GM10248 (cell line): ENCODE data around the gene WSB2.

ENCODE experiments used
- CTCF ChIA-PET: fragments of 300-600 bp; sonication (Branson Sonifier 250); formaldehyde crosslinking; extraction: SDS; loops from one replicate; lab custom pipeline; 2021; ENCODE audit warnings: antibody characterized with exemption; lab: Yijun Ruan, JAX
- POLR2A ChIA-PET: fragments of 350-650 bp; sonication (Branson Sonifier 250); formaldehyde crosslinking; extraction: SDS; loops from one replicate; lab custom pipeline; 2020; ENCODE audit warnings: antibody characterized with exemption; lab: Yijun Ruan, JAX
- DNase-seq: peaks from one replicate; pipeline ENCODE4 v3.0.0; 2012; ENCODE audit errors: extremely low spot score
- CTCF ChIP-seq: IDR thresholded peaks from 2 replicates; pipeline ENCODE4 v1.5.1; 2012; ENCODE audit warnings: mild to moderate bottlenecking, low read depth; ENCODE audit errors: extremely low read depth, missing control alignments, control extremely low read depth

The WSB2 gene

GRCh38 chr12:118017926-118018325 lies 43.1 kb downstream of the WSB2 start:
- ChIA-PET CTCF (interaction anchor here (1.0 to 1.5 kb wide), 3 partner anchors 11 to 39 kb away, joined by 3 read pairs; no protein-coding TSS in a partner anchor), POLR2A (no interaction called here)
- no peak for TF ChIP-seq CTCF
- no peak for DNase-seq

GRCh38 chr12:118016424-118017264 lies 44.3 kb downstream of the WSB2 start, which contains the start of gene RFC5:
TSS of gene RFC5 (plus strand) at chr12:118016703. CDS start at chr12:118016828, 125 bp downstream.
- ChIA-PET CTCF (interaction anchor here (1.0 to 1.1 kb wide), 2 partner anchors 12 to 142 kb away, joined by 3 read pairs; no protein-coding TSS in a partner anchor), POLR2A (interaction anchor here (0.5 kb wide), 1 partner anchor 51 kb away, joined by 7 read pairs; no protein-coding TSS in a partner anchor)
- no peak for TF ChIP-seq CTCF
- DNase-seq: peak; percentile 100

DNA sequence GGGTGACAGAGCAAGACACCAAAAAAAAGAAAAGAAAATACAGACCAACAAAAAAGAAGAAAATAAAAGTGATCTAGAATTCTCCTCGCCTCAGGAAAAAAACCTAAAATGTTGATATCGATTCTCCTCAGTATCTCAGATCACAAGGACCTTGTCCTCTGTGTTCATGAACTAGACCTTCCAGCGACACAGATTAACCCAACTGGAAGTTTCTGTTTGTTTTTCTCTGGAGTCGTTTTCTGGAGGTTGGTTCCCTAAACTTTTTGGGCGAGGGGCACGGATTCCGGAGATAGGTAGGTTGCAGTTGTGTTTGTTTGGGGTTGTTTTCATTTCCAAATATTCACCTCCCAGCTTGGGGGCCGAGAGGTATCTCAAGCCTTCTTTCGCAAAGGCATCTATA lies 45.0 kb downstream of the WSB2 start:
- CTCF ChIA-PET: interaction anchor here (1.0 kb wide), 1 partner anchor 141 kb away, joined by 3 read pairs; no protein-coding TSS in a partner anchor
- POLR2A ChIA-PET: interaction anchor here (0.5 kb wide), 1 partner anchor 52 kb away, joined by 7 read pairs; no protein-coding TSS in a partner anchor
- TF ChIP-seq CTCF: no peak
- DNase-seq: no peak

GRCh38 chr12:118015306-118015705 lies 45.7 kb downstream of the WSB2 start:
- ChIA-PET POLR2A (no interaction called here), CTCF (no interaction called here)
- DNase-seq: no peak
- no peak for TF ChIP-seq CTCF

DNA sequence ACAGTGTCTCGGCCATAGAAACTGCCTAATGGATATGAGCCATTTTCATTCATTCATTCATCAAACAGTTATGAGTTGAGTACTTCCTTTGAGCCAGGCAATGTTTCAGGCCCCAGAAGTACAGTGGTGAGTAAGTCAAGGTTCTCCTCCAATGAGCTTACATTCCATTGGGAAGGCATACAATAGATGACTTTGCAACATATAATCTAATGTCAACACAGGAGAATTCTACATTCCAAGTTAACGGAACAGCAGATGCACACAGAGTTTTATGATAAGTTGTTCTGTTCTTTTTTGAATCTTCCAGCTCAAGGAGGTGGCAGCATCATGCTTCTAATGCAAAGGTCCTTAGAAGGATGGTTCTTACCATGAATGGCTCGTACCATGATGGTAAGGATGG lies 47.7 kb downstream of the WSB2 start:
- CTCF ChIA-PET: interaction anchor here (0.7 to 1.4 kb wide), 4 partner anchors 24 to 363 kb away, joined by 3 read pairs; partner anchors contain the start of gene SUDS3
- no peak for DNase-seq
- POLR2A ChIA-PET: no interaction called here
- no peak for TF ChIP-seq CTCF

- POLR2A ChIA-PET: no interaction called here
- no peak for DNase-seq
- TF ChIP-seq CTCF: no peak
- CTCF ChIA-PET: interaction anchor here (0.7 kb wide), 1 partner anchor 162 kb away, joined by 3 read pairs; no protein-coding TSS in a partner anchor
Observed at GRCh38 chr12:118011961-118012360, 49.0 kb downstream of the WSB2 start.
